ENCODE measurements around the gene NCK2. TPM values are rescaled to one million over a fixed set of nuclear protein-coding genes. Genes with fewer than 3 reads are reported as not detected.

Gene NCK2
- total and polyA plus RNA-seq, 2 of the 13 experiments (the other 11 are each of a cell fraction or from before 2014, with no cell fraction given), result 14.8 to 23.5 TPM

DNA sequence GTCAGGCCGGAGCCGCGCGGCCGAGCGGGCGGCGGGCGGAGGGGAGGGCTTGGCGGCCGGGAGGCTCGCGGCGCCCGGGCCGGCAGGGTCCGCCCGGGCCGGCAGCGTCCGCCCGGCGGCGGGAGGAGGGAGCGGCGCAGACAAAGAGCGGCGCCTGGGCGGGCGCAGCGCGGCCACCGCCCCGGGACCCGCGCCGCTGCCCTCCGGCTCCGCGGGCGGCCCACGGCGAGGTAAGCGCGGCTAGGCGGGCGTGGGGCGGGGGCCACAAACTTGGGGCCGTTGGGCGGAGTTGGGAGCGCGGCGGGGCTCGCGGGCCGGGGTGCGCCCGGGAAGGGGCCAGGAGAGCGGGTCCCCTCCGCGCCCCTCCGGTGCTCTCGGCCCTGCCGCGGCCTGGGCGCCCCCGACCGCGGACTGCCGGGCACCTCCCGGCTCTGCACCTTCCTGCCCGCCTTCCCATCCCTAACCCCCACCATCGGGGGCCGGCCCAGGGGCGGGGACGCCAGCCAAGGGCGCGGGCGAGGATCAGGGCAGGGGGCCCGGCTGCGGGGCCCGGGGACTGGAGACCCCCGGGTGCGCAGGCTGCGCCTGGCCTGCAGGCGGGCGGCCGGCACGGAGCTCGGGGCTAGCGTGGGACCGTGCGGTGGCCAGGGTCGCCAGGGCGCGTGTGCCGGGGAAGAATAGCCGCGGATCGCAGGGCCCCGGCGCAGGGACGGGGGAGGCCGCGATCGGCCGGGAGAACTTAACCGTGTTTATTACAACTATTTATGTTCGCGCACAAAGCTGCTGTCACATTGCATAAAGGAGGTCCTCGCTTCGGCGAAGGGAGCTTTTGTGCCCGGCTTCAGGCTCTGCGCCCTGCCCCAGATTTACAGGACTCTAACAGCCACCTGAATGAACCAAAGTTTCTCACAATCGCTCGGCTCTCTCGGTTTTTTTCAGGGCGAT is at the start of gene NCK2 (continued):
- TF ChIP-seq, protein P1, sequence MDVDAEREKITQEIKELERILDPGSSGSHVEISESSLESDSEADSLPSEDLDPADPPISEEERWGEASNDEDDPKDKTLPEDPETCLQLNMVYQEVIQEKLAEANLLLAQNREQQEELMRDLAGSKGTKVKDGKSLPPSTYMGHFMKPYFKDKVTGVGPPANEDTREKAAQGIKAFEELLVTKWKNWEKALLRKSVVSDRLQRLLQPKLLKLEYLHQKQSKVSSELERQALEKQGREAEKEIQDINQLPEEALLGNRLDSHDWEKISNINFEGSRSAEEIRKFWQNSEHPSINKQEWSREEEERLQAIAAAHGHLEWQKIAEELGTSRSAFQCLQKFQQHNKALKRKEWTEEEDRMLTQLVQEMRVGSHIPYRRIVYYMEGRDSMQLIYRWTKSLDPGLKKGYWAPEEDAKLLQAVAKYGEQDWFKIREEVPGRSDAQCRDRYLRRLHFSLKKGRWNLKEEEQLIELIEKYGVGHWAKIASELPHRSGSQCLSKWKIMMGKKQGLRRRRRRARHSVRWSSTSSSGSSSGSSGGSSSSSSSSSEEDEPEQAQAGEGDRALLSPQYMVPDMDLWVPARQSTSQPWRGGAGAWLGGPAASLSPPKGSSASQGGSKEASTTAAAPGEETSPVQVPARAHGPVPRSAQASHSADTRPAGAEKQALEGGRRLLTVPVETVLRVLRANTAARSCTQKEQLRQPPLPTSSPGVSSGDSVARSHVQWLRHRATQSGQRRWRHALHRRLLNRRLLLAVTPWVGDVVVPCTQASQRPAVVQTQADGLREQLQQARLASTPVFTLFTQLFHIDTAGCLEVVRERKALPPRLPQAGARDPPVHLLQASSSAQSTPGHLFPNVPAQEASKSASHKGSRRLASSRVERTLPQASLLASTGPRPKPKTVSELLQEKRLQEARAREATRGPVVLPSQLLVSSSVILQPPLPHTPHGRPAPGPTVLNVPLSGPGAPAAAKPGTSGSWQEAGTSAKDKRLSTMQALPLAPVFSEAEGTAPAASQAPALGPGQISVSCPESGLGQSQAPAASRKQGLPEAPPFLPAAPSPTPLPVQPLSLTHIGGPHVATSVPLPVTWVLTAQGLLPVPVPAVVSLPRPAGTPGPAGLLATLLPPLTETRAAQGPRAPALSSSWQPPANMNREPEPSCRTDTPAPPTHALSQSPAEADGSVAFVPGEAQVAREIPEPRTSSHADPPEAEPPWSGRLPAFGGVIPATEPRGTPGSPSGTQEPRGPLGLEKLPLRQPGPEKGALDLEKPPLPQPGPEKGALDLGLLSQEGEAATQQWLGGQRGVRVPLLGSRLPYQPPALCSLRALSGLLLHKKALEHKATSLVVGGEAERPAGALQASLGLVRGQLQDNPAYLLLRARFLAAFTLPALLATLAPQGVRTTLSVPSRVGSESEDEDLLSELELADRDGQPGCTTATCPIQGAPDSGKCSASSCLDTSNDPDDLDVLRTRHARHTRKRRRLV (CRISPR knock-in tag; IDR thresholded peaks at IDR 0.05), result no peak
- TF ChIP-seq AGO2 (optimal IDR thresholded peaks at IDR 0.05; ENCODE audit: low read depth, low read length) (peak; percentile 39), ZNF556 (CRISPR knock-in tag; IDR thresholded peaks at IDR 0.05; ENCODE audit: borderline replicate concordance) (0 out of 2 replicates have a peak, but pooled peaks have one; percentile 38), ELF4 (CRISPR knock-in tag; IDR thresholded peaks at IDR 0.05; ENCODE audit: borderline replicate concordance) (no peak), ATAD3A (CRISPR knock-in tag; IDR thresholded peaks at IDR 0.05) (no peak), ZNF44 (CRISPR knock-in tag; IDR thresholded peaks at IDR 0.05) (no peak), TBX2 (CRISPR knock-in tag; IDR thresholded peaks at IDR 0.05; ENCODE audit: borderline replicate concordance) (peak; percentile 25; the same call in 1 of the 2 replicates)

Measured in HepG2 (cell line).